ENCODE measurements around the gene ATP23.

Gene ATP23

GRCh38 chr12:57952766-57953165 is 11.4 kb downstream of the ATP23 start:
- Histone ChIP-seq H3K27ac (replicated peaks) (no peak overlapping the region), H3K4me3 (replicated peaks; ENCODE audit: insufficient read depth, low read length) (no peak overlapping the region), H3K27me3 (ENCODE audit: insufficient read depth, poor library complexity, severe bottlenecking) (no peaks in the 10 kb centered on the region)
- no peak for TF ChIP-seq GABPA (IDR thresholded peaks at IDR 0.05; ENCODE audit: low read depth)
- TF ChIP-seq, protein P1, sequence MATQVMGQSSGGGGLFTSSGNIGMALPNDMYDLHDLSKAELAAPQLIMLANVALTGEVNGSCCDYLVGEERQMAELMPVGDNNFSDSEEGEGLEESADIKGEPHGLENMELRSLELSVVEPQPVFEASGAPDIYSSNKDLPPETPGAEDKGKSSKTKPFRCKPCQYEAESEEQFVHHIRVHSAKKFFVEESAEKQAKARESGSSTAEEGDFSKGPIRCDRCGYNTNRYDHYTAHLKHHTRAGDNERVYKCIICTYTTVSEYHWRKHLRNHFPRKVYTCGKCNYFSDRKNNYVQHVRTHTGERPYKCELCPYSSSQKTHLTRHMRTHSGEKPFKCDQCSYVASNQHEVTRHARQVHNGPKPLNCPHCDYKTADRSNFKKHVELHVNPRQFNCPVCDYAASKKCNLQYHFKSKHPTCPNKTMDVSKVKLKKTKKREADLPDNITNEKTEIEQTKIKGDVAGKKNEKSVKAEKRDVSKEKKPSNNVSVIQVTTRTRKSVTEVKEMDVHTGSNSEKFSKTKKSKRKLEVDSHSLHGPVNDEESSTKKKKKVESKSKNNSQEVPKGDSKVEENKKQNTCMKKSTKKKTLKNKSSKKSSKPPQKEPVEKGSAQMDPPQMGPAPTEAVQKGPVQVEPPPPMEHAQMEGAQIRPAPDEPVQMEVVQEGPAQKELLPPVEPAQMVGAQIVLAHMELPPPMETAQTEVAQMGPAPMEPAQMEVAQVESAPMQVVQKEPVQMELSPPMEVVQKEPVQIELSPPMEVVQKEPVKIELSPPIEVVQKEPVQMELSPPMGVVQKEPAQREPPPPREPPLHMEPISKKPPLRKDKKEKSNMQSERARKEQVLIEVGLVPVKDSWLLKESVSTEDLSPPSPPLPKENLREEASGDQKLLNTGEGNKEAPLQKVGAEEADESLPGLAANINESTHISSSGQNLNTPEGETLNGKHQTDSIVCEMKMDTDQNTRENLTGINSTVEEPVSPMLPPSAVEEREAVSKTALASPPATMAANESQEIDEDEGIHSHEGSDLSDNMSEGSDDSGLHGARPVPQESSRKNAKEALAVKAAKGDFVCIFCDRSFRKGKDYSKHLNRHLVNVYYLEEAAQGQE (IDR thresholded peaks at IDR 0.05; ENCODE audit: insufficient replicate concordance, low read depth): no peak
- TF ChIP-seq, protein P2, sequence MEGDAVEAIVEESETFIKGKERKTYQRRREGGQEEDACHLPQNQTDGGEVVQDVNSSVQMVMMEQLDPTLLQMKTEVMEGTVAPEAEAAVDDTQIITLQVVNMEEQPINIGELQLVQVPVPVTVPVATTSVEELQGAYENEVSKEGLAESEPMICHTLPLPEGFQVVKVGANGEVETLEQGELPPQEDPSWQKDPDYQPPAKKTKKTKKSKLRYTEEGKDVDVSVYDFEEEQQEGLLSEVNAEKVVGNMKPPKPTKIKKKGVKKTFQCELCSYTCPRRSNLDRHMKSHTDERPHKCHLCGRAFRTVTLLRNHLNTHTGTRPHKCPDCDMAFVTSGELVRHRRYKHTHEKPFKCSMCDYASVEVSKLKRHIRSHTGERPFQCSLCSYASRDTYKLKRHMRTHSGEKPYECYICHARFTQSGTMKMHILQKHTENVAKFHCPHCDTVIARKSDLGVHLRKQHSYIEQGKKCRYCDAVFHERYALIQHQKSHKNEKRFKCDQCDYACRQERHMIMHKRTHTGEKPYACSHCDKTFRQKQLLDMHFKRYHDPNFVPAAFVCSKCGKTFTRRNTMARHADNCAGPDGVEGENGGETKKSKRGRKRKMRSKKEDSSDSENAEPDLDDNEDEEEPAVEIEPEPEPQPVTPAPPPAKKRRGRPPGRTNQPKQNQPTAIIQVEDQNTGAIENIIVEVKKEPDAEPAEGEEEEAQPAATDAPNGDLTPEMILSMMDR (IDR thresholded peaks at IDR 0.05; ENCODE audit: insufficient read depth, low read length): no peak
- TF ChIP-seq SPI1 (IDR thresholded peaks at IDR 0.05; ENCODE audit: borderline replicate concordance, low read depth): no peak
- no peak for TF ChIP-seq POLR2AphosphoS5 (IDR thresholded peaks at IDR 0.05; ENCODE audit: low read depth)
- no peak for DNase-seq (ENCODE audit: low read depth in 1 of 2, low spot score in 1 of 2)

GRCh38 chr12:57954768-57955167 is 13.4 kb downstream of the ATP23 start:
- Histone ChIP-seq H3K27ac (replicated peaks) (no peak overlapping the region), H3K27me3 (ENCODE audit: insufficient read depth, poor library complexity, severe bottlenecking) (no peaks in the 10 kb centered on the region), H3K4me3 (replicated peaks; ENCODE audit: insufficient read depth, low read length) (no peak overlapping the region)
- no peak for DNase-seq (ENCODE audit: low read depth in 1 of 2, low spot score in 1 of 2)
- TF ChIP-seq POLR2AphosphoS5 (IDR thresholded peaks at IDR 0.05; ENCODE audit: low read depth): no peak
- no peak for TF ChIP-seq SPI1 (IDR thresholded peaks at IDR 0.05; ENCODE audit: borderline replicate concordance, low read depth)
- TF ChIP-seq, protein P2 (IDR thresholded peaks at IDR 0.05; ENCODE audit: insufficient read depth, low read length): no peak
- TF ChIP-seq, protein P1 (IDR thresholded peaks at IDR 0.05; ENCODE audit: insufficient replicate concordance, low read depth): no peak
- no peak for TF ChIP-seq GABPA (IDR thresholded peaks at IDR 0.05; ENCODE audit: low read depth)

DNA sequence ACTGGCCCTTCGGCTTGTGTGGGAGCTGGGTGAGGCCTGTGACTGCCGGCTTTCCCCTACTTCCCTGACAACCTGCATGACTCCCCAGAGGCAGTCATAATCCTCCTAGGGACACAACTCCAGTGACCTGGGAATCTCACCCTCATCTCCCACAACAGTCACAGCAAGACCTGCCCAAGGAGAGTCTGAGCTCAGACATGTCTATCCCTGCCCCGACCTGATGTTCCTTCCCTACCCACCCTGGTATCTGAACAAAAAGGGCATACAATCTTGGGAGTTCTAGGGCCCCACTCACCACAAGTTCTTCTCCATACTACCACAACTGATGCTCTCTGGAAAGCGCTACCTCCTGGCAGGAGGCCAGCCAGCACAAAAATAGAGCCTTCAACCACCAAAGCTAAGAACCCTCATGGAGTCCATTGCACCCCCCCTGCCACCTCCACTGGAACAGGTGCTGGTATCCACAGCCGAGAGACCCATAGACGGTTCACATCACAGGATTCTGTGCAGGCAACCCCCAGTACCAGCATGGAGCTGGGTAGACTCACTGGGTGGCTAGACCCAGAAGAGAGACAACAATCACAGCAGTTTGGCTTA is 16.8 kb downstream of the ATP23 start:
- Histone ChIP-seq H3K4me3 (replicated peaks; ENCODE audit: insufficient read depth, low read length) (no peak overlapping the region), H3K27me3 (ENCODE audit: insufficient read depth, poor library complexity, severe bottlenecking) (no peaks in the 10 kb centered on the region), H3K27ac (replicated peaks) (no peak overlapping the region)
- no peak for DNase-seq (ENCODE audit: low read depth in 1 of 2, low spot score in 1 of 2)
- TF ChIP-seq POLR2AphosphoS5 (IDR thresholded peaks at IDR 0.05; ENCODE audit: low read depth) (no peak), SPI1 (IDR thresholded peaks at IDR 0.05; ENCODE audit: borderline replicate concordance, low read depth) (no peak), GABPA (IDR thresholded peaks at IDR 0.05; ENCODE audit: low read depth) (no peak)
- TF ChIP-seq, protein P2 (IDR thresholded peaks at IDR 0.05; ENCODE audit: insufficient read depth, low read length): no peak
- TF ChIP-seq, protein P1 (IDR thresholded peaks at IDR 0.05; ENCODE audit: insufficient replicate concordance, low read depth): no peak
